Measurements from ENCODE around the gene CCDC85C.

The CCDC85C gene

GRCh38 chr14:99628887-99629618 lies 25.0 kb upstream of the CCDC85C start:
- peak in 1 of 2 experiments; percentile 75 for DNase-seq

- DNase-seq = no peak
Observed at GRCh38 chr14:99627510-99628381, 23.7 kb upstream of the CCDC85C start.

GRCh38 chr14:99627100-99627499 lies 23.1 kb upstream of the CCDC85C start:
- DNase-seq = no peak

GRCh38 chr14:99626041-99626648 lies 22.1 kb upstream of the CCDC85C start:
- DNase-seq = no peak

GRCh38 chr14:99625476-99625875 lies 21.5 kb upstream of the CCDC85C start:
- DNase-seq = no peak

- no peak for DNase-seq
Observed at GRCh38 chr14:99624971-99625370, 21.0 kb upstream of the CCDC85C start.

- no peak for DNase-seq
Observed at GRCh38 chr14:99624024-99624423, 20.0 kb upstream of the CCDC85C start.

GRCh38 chr14:99621948-99622347 lies 17.9 kb upstream of the CCDC85C start:
- DNase-seq = no peak

GRCh38 chr14:99619835-99620834 lies 16.1 kb upstream of the CCDC85C start:
- DNase-seq = peak in 1 of 2 experiments; percentile 12

GRCh38 chr14:99616832-99617800 lies 13.1 kb upstream of the CCDC85C start:
- no peak for DNase-seq

- no peak for DNase-seq
Observed at GRCh38 chr14:99615497-99616157, 11.6 kb upstream of the CCDC85C start.

GRCh38 chr14:99612738-99613330 lies 8.8 kb upstream of the CCDC85C start:
- DNase-seq = no peak

- no peak for DNase-seq
Observed at GRCh38 chr14:99612071-99612737, 8.2 kb upstream of the CCDC85C start.

GRCh38 chr14:99611646-99612045 lies 7.6 kb upstream of the CCDC85C start:
- DNase-seq = no peak

GRCh38 chr14:99609245-99610170 lies 5.5 kb upstream of the CCDC85C start:
- DNase-seq = peak in 1 of 2 experiments; percentile 19

- no peak for DNase-seq
Observed at GRCh38 chr14:99608591-99608990, 4.6 kb upstream of the CCDC85C start.

- no peak for DNase-seq
Observed at GRCh38 chr14:99606359-99606758, 2.4 kb upstream of the CCDC85C start.

- peak in 1 of 2 experiments; percentile 64 for DNase-seq
Observed at GRCh38 chr14:99605299-99605961, 1.4 kb upstream of the CCDC85C start.
